SK-N-SH treated with all-trans-retinoic acid at 6 μM for 48 hours (cell line): Measurements from ENCODE around the gene BTBD16.

Experiments used
- ATAC-seq: fragments of 200-7000 bp; cut with Tn5 transposase; 3 replicates; pipeline ENCODE4 v1.9.1; 2020; ENCODE audit warnings: mild to moderate bottlenecking, moderate library complexity
- ARNTL ChIP-seq: fragments of 450-650 bp; formaldehyde crosslinking; IDR thresholded peaks from 2 replicates; pipeline ENCODE4 v1.5.0; 2020; ENCODE audit warnings: low read depth, mild to moderate bottlenecking, moderate library complexity, borderline replicate concordance
- BACH2 ChIP-seq: fragments of 250-450 bp; sonication (Bioruptor Pico); IDR thresholded peaks from 2 replicates; pipeline ENCODE4 v1.9.0; 2021; ENCODE audit warnings: mild to moderate bottlenecking, borderline replicate concordance
- CREB5 ChIP-seq: fragments of 250-450 bp; sonication (Bioruptor Pico); IDR thresholded peaks from 2 replicates; pipeline ENCODE4 v1.5.1; 2020; ENCODE audit warnings: low read depth, mild to moderate bottlenecking, moderate library complexity
- CSDC2 ChIP-seq: fragments of 250-450 bp; sonication (Bioruptor Pico); IDR thresholded peaks from 2 replicates; pipeline ENCODE4 v1.5.0; 2020; ENCODE audit warnings: mild to moderate bottlenecking, moderate library complexity
- ESRRG ChIP-seq: fragments of 250-450 bp; sonication (Bioruptor Pico); IDR thresholded peaks from 2 replicates; pipeline ENCODE4 v1.6.1; 2021; ENCODE audit warnings: mild to moderate bottlenecking
- GLIS3 ChIP-seq: fragments of 250-450 bp; sonication (Bioruptor Pico); IDR thresholded peaks from 2 replicates; pipeline ENCODE4 v1.5.0; 2020; ENCODE audit warnings: mild to moderate bottlenecking, moderate library complexity
- ISL1 ChIP-seq: fragments of 250-450 bp; sonication (Bioruptor Pico); IDR thresholded peaks from 2 replicates; pipeline ENCODE4 v2.1.2; 2022; ENCODE audit warnings: mild to moderate bottlenecking, moderate library complexity
- PATZ1 ChIP-seq: fragments of 250-450 bp; sonication (Bioruptor Pico); IDR thresholded peaks from 2 replicates; pipeline ENCODE4 v1.8.0; 2020; ENCODE audit warnings: mild to moderate bottlenecking, moderate library complexity, borderline replicate concordance
- POU6F1 ChIP-seq: fragments of 250-450 bp; sonication (Bioruptor Pico); IDR thresholded peaks from 2 replicates; pipeline ENCODE4 v1.8.0; 2021; ENCODE audit warnings: low read depth, mild to moderate bottlenecking, moderate library complexity, borderline replicate concordance
- PPARA ChIP-seq: fragments of 250-450 bp; sonication (Bioruptor Pico); IDR thresholded peaks from 2 replicates; pipeline ENCODE4 v1.5.0; 2020; ENCODE audit warnings: mild to moderate bottlenecking, borderline replicate concordance
- RARB ChIP-seq: fragments of 250-450 bp; sonication (Bioruptor Pico); IDR thresholded peaks from 2 replicates; pipeline ENCODE4 v1.8.0; 2021; ENCODE audit warnings: mild to moderate bottlenecking, moderate library complexity
- SNAI2 ChIP-seq: fragments of 250-450 bp; sonication (Bioruptor Pico); IDR thresholded peaks from 2 replicates; pipeline ENCODE4 v1.5.0; 2020; ENCODE audit warnings: mild to moderate bottlenecking, moderate library complexity
- TCF4 ChIP-seq: fragments of 250-450 bp; sonication (Bioruptor Pico); IDR thresholded peaks from 2 replicates; pipeline ENCODE4 v1.8.0; 2021; ENCODE audit warnings: mild to moderate bottlenecking, moderate library complexity, borderline replicate concordance
- TOX ChIP-seq: fragments of 250-450 bp; sonication (Bioruptor Pico); IDR thresholded peaks from 2 replicates; pipeline ENCODE4 v1.8.0; 2021; ENCODE audit warnings: mild to moderate bottlenecking, moderate library complexity, borderline replicate concordance
- TSHZ2 ChIP-seq: fragments of 250-450 bp; sonication (Bioruptor Pico); IDR thresholded peaks from 2 replicates; pipeline ENCODE4 v1.5.0; 2020; ENCODE audit warnings: mild to moderate bottlenecking, moderate library complexity
- ZFP3 ChIP-seq: fragments of 250-450 bp; sonication (Bioruptor Pico); IDR thresholded peaks from 2 replicates; pipeline ENCODE4 v1.5.0; 2020; ENCODE audit warnings: mild to moderate bottlenecking, moderate library complexity
- ZFP30 ChIP-seq: fragments of 450-650 bp; formaldehyde crosslinking; IDR thresholded peaks from 2 replicates; pipeline ENCODE4 v1.5.0; 2022; ENCODE audit warnings: mild to moderate bottlenecking, moderate library complexity
- ZNF70 ChIP-seq: fragments of 450-650 bp; formaldehyde crosslinking; IDR thresholded peaks from 2 replicates; pipeline ENCODE4 v1.5.0; 2020; ENCODE audit warnings: mild to moderate bottlenecking, moderate library complexity
- ZNF8 ChIP-seq: fragments of 450-650 bp; formaldehyde crosslinking; IDR thresholded peaks from 2 replicates; pipeline ENCODE4 v1.5.0; 2020; ENCODE audit warnings: mild to moderate bottlenecking, moderate library complexity

BTBD16 gene

GRCh38 chr10:122344741-122345258 lies 73.7 kb downstream of the BTBD16 start (continued):
- TF ChIP-seq CREB5 (CRISPR knock-in tag) (no peak), TCF4 (no peak), ARNTL (CRISPR knock-in tag) (no peak), GLIS3 (CRISPR knock-in tag) (no peak)

GRCh38 chr10:122346326-122346950 lies 75.3 kb downstream of the BTBD16 start:
- ATAC-seq: no peak
- TF ChIP-seq CSDC2 (CRISPR knock-in tag): no peak
- TF ChIP-seq ZFP3 (CRISPR knock-in tag): no peak
- no peak for TF ChIP-seq ZFP30 (CRISPR knock-in tag)
- no peak for TF ChIP-seq ZNF8 (CRISPR knock-in tag)
- no peak for TF ChIP-seq PATZ1
- no peak for TF ChIP-seq PPARA (CRISPR knock-in tag)
- no peak for TF ChIP-seq BACH2 (CRISPR knock-in tag)
- TF ChIP-seq TCF4: no peak
- no peak for TF ChIP-seq ESRRG (CRISPR knock-in tag)

GRCh38 chr10:122347170-122347841 lies 76.2 kb downstream of the BTBD16 start:
- ATAC-seq: no peak
- no peak for TF ChIP-seq ZNF70

- no peak for TF ChIP-seq ZNF70
- TF ChIP-seq POU6F1: no peak
- TF ChIP-seq TOX (CRISPR knock-in tag): no peak
- no peak for TF ChIP-seq SNAI2 (CRISPR knock-in tag)
- TF ChIP-seq ARNTL (CRISPR knock-in tag): no peak
- no peak for TF ChIP-seq ZFP30 (CRISPR knock-in tag)
- TF ChIP-seq ISL1 (CRISPR knock-in tag): no peak
- no peak for TF ChIP-seq GLIS3 (CRISPR knock-in tag)
- TF ChIP-seq CREB5 (CRISPR knock-in tag): no peak
- no peak for TF ChIP-seq TCF4
- no peak for TF ChIP-seq PPARA (CRISPR knock-in tag)
- TF ChIP-seq BACH2 (CRISPR knock-in tag): no peak
- no peak for TF ChIP-seq TSHZ2
- no peak for TF ChIP-seq PATZ1
- no peak for TF ChIP-seq RARB
- no peak for TF ChIP-seq ZFP3 (CRISPR knock-in tag)
- no peak for ATAC-seq
Observed at GRCh38 chr10:122348512-122348911, 77.4 kb downstream of the BTBD16 start.
